ENCODE measurements around the gene OR4C15.

The OR4C15 gene

DNA sequence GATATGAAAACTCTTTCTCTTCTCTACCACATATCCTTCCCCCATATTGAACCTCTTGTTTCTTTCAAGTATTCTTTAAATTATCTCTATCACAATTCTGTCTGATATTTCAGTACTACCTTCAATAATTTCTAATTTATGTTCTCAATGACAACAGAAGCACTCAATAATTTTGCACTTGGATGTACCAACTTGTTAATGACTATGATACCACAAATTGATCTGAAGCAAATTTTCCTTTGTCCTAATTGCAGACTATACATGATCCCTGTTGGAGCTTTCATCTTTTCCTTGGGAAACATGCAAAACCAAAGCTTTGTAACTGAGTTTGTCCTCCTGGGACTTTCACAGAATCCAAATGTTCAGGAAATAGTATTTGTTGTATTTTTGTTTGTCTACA, at the start of gene OR4C15:
OR4C15 (plus strand) TSS at position 301 of the 400 bp plus-strand sequence; CDS start at position 301, 0 bp downstream.
- no peak for DNase-seq (ENCODE audit: low spot score)

DNA sequence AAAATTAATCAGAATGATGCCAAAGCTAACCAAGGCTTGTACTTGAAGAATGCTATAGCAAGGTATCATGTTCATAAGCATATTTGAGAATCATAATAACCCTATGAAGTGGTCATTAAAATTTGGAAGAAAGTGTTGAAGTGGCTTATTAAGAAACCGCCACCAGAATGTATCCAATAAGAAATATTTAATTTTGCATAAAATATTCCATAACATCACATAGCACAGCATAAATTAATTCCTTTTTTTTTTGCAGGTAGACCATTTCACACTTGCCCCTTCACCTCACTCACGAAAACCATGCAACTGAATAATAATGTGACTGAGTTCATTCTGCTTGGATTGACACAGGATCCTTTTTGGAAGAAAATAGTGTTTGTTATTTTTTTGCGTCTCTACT, 17.6 kb downstream of the OR4C15 start, which contains the start of gene OR4C16:
OR4C16 (plus strand) TSS at position 301 of the 400 bp plus-strand sequence; CDS start at position 301, 0 bp downstream.
- DNase-seq (ENCODE audit: low spot score) = no peak

DNA sequence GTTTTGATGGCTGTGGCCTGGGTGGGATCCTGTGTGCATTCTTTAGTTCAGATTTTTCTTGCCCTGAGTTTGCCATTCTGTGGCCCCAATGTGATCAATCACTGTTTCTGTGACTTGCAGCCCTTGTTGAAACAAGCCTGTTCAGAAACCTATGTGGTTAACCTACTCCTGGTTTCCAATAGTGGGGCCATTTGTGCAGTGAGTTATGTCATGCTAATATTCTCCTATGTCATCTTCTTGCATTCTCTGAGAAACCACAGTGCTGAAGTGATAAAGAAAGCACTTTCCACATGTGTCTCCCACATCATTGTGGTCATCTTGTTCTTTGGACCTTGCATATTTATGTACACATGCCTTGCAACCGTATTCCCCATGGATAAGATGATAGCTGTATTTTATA, 18.3 kb downstream of the OR4C15 start:
- DNase-seq (ENCODE audit: low spot score) = no peak

All from iPS-NIHi11 (cell line).